HepG2 (cell line): ENCODE data around the gene AFDN. TPM values are rescaled to one million over a fixed set of nuclear protein-coding genes. Genes with fewer than 3 reads are reported as not detected.

ENCODE experiments used
- ATAC-seq: fragments of 200-7000 bp; cut with Tn5 transposase; 3 replicates; pipeline ENCODE4 v1.9.1; 2020; ENCODE audit warnings: mild to moderate bottlenecking, moderate library complexity
- BruUV-seq: library from RNA; stranded (reverse); fragments of 400-500 nt; replicated peaks from 2 replicates; lab custom pipeline; 2021; lab: Mats Ljungman, UMichigan
- CTCF ChIA-PET: fragments of 300-600 bp; formaldehyde crosslinking; extraction: SDS; loops from one replicate; lab custom pipeline; 2021; ENCODE audit warnings: low total read pairs, inconsistent platforms, low intra/inter-chr PET ratio; lab: Yijun Ruan, JAX
- POLR2A ChIA-PET: fragments of 350-600 bp; sonication (Branson Sonifier 250); formaldehyde crosslinking; loops from one replicate; lab custom pipeline; 2020; ENCODE audit warnings: antibody characterized with exemption, inconsistent platforms; lab: Yijun Ruan, JAX
- DNase-seq: peaks from one replicate; pipeline ENCODE4 v3.0.0-alpha.2; 2015; ENCODE audit warnings: low spot score
- FAIRE-seq: peaks from 3 replicates; lab custom pipeline; 2011; peaks lifted over from hg19 to GRCh38; lab: Jason Lieb, UNC
- H2AFZ ChIP-seq: one replicate; pipeline ENCODE4 v1.6.1; 2011; ENCODE audit warnings: low read length, inconsistent platforms
- H3K27ac ChIP-seq: fragments of 300-600 bp; 3 replicates; pipeline ENCODE4 v1.8.0; 2011; ENCODE audit warnings: mixed run types, mild to moderate bottlenecking, mixed read lengths, low read length, inconsistent platforms; ENCODE audit not compliant: insufficient read depth; ENCODE audit errors: extremely low read length
- H3K27me3 ChIP-seq, 2 experiments: fragments of 200-600 bp in 1 of 2; 2 replicates in 1 of 2; 3 replicates in 1 of 2; pipeline versions ENCODE4 v1.6.0 to v1.8.0; 2011; ENCODE audit warnings: low read length in 2 of 2, mild to moderate bottlenecking in 2 of 2, moderate library complexity in 2 of 2, inconsistent platforms in 1 of 2; ENCODE audit not compliant: insufficient read depth in 2 of 2, control insufficient read depth in 1 of 2
- H3K36me3 ChIP-seq, 2 experiments: fragments of 200-600 bp in 1 of 2; replicated peaks in 1 of 2; 2 replicates in 1 of 2; 3 replicates in 1 of 2; pipeline versions ENCODE4 v1.5.1 to v1.8.0; 2011; ENCODE audit warnings: low read length in 2 of 2, inconsistent platforms in 1 of 2; ENCODE audit not compliant: insufficient read depth in 2 of 2, control insufficient read depth in 1 of 2
- H3K4me1 ChIP-seq: 2 replicates; pipeline ENCODE4 v1.5.1; 2012; ENCODE audit warnings: low read length, inconsistent platforms; ENCODE audit not compliant: insufficient read depth
- H3K4me2 ChIP-seq: 2 replicates; pipeline ENCODE4 v1.6.0; 2011; ENCODE audit warnings: low read depth, low read length, inconsistent platforms
- H3K4me3 ChIP-seq, 3 experiments: fragments of 200-600 bp in 1 of 3; sonication (generic), shearing (Covaris generic) in 1 of 3; replicated peaks in 1 of 3; 2 replicates each; pipeline ENCODE4 v1.5.1; 2011 to 2016; ENCODE audit warnings: low read length in 3 of 3, inconsistent platforms in 2 of 3, low read depth in 2 of 3, mild to moderate bottlenecking in 2 of 3, control low read depth in 1 of 3, mixed read lengths in 1 of 3; ENCODE audit not compliant: insufficient read depth in 1 of 3
- H3K79me2 ChIP-seq: one replicate; pipeline ENCODE4 v1.6.1; 2011; ENCODE audit warnings: low read length, inconsistent platforms; ENCODE audit not compliant: insufficient read depth
- H3K9ac ChIP-seq: 2 replicates; pipeline ENCODE4 v1.6.0; 2011; ENCODE audit warnings: mild to moderate bottlenecking, low read depth, low read length, inconsistent platforms; ENCODE audit not compliant: insufficient read depth
- H3K9me3 ChIP-seq: 2 replicates; pipeline ENCODE4 v1.5.1; 2012; ENCODE audit warnings: mild to moderate bottlenecking, low read length
- H4K20me1 ChIP-seq: 2 replicates; pipeline ENCODE4 v1.6.0; 2011; ENCODE audit warnings: inconsistent platforms, mild to moderate bottlenecking, low read length, moderate library complexity; ENCODE audit not compliant: insufficient read depth
- HNF4A ChIP-seq: sonication (generic); formaldehyde crosslinking; IDR thresholded peaks from 2 replicates; pipeline ENCODE4 v1.4.0; 2020; ENCODE audit warnings: missing genetic modification reagents
- KAT7 ChIP-seq: IDR thresholded peaks from 2 replicates; pipeline ENCODE4 v1.6.1; 2018; ENCODE audit warnings: borderline replicate concordance, missing compliant biosample characterization
- PAXIP1 ChIP-seq: sonication (generic); formaldehyde crosslinking; conservative IDR thresholded peaks from 2 replicates; pipeline ENCODE4 v1.4.0; 2020; ENCODE audit warnings: mild to moderate bottlenecking, missing genetic modification reagents, moderate library complexity
- SALL1 ChIP-seq: sonication (generic); formaldehyde crosslinking; IDR thresholded peaks from 2 replicates; pipeline ENCODE4 v1.8.0; 2022; ENCODE audit warnings: mild to moderate bottlenecking, missing genetic modification reagents
- TCF7 ChIP-seq: sonication (generic); IDR thresholded peaks from 2 replicates; pipeline ENCODE4 v1.6.1; 2016; ENCODE audit warnings: antibody characterized with exemption, low read depth
- ZBTB7B ChIP-seq: sonication (generic); formaldehyde crosslinking; IDR thresholded peaks from 2 replicates; pipeline ENCODE4 v1.4.0; 2020; ENCODE audit warnings: missing genetic modification reagents
- ZFP36 ChIP-seq: fragments of 150-350 bp; IDR thresholded peaks from 2 replicates; pipeline ENCODE4 v1.6.1; 2018; ENCODE audit warnings: borderline replicate concordance, low read length, low read depth; ENCODE audit not compliant: partially characterized antibody
- ZNF275 ChIP-seq: sonication (generic); formaldehyde crosslinking; IDR thresholded peaks from 2 replicates; pipeline ENCODE4 v1.8.0; 2022; ENCODE audit warnings: missing genetic modification reagents, mild to moderate bottlenecking, inconsistent platforms, borderline replicate concordance
- ZNF329 ChIP-seq: sonication (generic); formaldehyde crosslinking; IDR thresholded peaks from 2 replicates; pipeline ENCODE4 v1.9.0; 2021; ENCODE audit warnings: low read depth, mild to moderate bottlenecking, missing genetic modification reagents
- ZNF407 ChIP-seq: sonication (generic); formaldehyde crosslinking; IDR thresholded peaks from one replicate; pipeline ENCODE4 v1.5.1; 2020; ENCODE audit warnings: mild to moderate bottlenecking, missing genetic modification reagents; ENCODE audit errors: not compliant biosample characterization
- WGBS: methylation state at CpG from one replicate; pipeline ENCODE4 v1.1.6; 2017; ENCODE audit warnings: low lambda C conversion rate; 5-methylcytosine and 5-hydroxymethylcytosine counted together
- in situ Hi-C: cut with HindIII; loops from 2 replicates; pipeline ENCODE4 v1.10.0; 2017; ENCODE audit warnings: low pct_unique_long_range_greater_than_20kb; ENCODE audit not compliant: extremely low pct_ligation_motif_present
- intact Hi-C: fragments of 100-400 bp; cut with micrococcal nuclease; formaldehyde crosslinking; loops from one replicate; pipeline ENCODE4 v1.10.0; 2022; ENCODE audit not compliant: unreplicated experiment
- polyA plus RNA-seq, 8 experiments: library from polyadenylated mRNA; depleted of rRNA in 3 of 8; stranded (reverse) in 7 of 8; unstranded in 1 of 8; fragments of >200 nt; fragmentation: Illumina TruSeq in 4 of 8; extraction: Trizol in 4 of 8; gene quantifications; 2 replicates each; pipeline versions ENCODE4 v1.2.1 to v1.2.3, GENCODE V29; 2011 to 2016; ENCODE audit warnings: low read depth in 4 of 8, missing spikeins in 1 of 8, mixed read lengths in 1 of 8; ENCODE audit not compliant: insufficient read depth in 1 of 8
- total RNA-seq, 5 experiments: library from RNA; depleted of rRNA; stranded (reverse); fragments of >200 nt; fragmentation: Illumina TruSeq; extraction: Trizol; gene quantifications; 2 replicates each; pipeline ENCODE4 v1.2.3, GENCODE V29; 2016; ENCODE audit warnings: low read depth in 1 of 5

The AFDN gene
- total and polyA plus RNA-seq, 2 of the 13 experiments (the other 11 are each of a cell fraction or from before 2014, with no cell fraction given), result 136 to 151 TPM

GRCh38 chr6:168015482-168016175, 188.9 kb downstream of the AFDN start:
- H3K36me3 ChIP-seq, result no peaks in the 10 kb centered on the region
- no peak overlapping the region for H3K9ac ChIP-seq
- peaks cover 21% of the 10 kb centered on the region for H3K9me3 ChIP-seq
- peak overlapping the region in 1 of 3 experiments; percentile 18; a peak in 2 of 6 replicates for H3K4me3 ChIP-seq
- H3K79me2 ChIP-seq, result no peaks in the 10 kb centered on the region
- in situ Hi-C loops, result no loop called here
- POLR2A ChIA-PET, result no interaction called here
- FAIRE-seq, result no peak
- no TSS peak for BruUV-seq
- H2AFZ ChIP-seq, result peak overlapping the region; percentile 7
- H3K27ac ChIP-seq, result no peak overlapping the region
- H4K20me1 ChIP-seq, result no peaks in the 10 kb centered on the region
- peaks cover 2 to 19% of the 10 kb centered on the region in 2 experiments; a peak in 3 of 5 replicates for H3K27me3 ChIP-seq
- peak; percentile 34 for DNase-seq
- intact Hi-C loops, result no loop called here
- ATAC-seq, result peak; percentile 50
- 14% methylated on average over 14 of the region's 14 CpGs for WGBS
- peaks cover 29% of the 10 kb centered on the region for H3K4me1 ChIP-seq
- peak overlapping the region; percentile 33 for H3K4me2 ChIP-seq
- CTCF ChIA-PET, result no interaction called here
- TF ChIP-seq SALL1 (CRISPR knock-in tag), result peak; percentile 70
- no peak for TF ChIP-seq ZNF329
- peak; percentile 24; the same call in 1 of the 2 replicates for TF ChIP-seq HNF4A (CRISPR knock-in tag)
- peak; percentile 49 for TF ChIP-seq PAXIP1 (CRISPR knock-in tag)
- TF ChIP-seq ZFP36, result peak; percentile 6
- no peak for TF ChIP-seq ZNF407
- no peak for TF ChIP-seq ZNF275 (CRISPR knock-in tag)
- TF ChIP-seq TCF7, result peak; percentile 46
- 0 out of 2 replicates have a peak, but pooled peaks have one; percentile 17 for TF ChIP-seq ZBTB7B
- no peak for TF ChIP-seq KAT7 (CRISPR knock-in tag)
